Activated effector memory CD4-positive, alpha-beta T cell treated with Interleukin-2 at 50 U/mL for 16 hours (primary cell): ENCODE data around the gene CHKA.
A peak's percentile ranks its signal among the peaks of the same experiment; 100 is the strongest.

Experiments
- DNase-seq: peaks from one replicate; pipeline ENCODE4 v3.0.0-alpha.2; 2020

CHKA gene

DNA sequence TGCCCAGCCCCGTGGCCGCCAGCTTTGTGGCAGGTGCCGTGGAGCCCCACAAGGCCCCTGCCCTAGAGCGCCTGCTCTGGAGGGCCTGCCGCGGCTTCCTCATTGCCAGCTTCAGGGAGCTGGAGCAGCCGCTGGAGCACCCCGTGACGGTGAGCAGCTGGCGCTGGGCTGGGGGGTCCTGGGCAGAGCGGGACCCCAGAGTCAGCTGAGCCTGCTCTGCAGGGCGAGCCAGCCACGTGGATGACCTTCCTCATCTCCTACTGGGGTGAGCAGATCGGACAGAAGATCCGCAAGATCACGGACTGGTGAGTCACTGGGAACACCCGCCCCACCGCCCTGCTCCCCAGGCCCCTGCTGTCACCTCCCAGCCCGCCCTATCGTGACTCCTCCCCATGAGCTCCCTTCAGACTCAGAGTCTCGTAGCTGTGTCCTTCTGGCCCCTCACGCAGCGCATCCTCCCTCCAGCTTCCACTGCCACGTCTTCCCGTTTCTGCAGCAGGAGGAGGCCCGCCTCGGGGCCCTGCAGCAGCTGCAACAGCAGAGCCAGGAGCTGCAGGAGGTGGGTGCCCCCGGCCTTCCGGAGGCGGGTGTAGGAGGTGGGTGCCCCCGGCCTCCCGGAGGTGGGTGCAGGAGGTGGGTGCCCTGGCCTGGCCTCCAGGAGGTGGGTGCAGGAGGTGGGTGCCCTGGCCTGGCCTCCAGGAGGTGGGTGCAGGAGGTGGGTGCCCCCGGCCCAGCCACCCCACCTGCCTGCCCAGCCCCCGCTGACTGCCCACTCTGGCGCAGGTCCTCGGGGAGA is 77.6 kb downstream of the CHKA start:
- DNase-seq: no peak

DNA sequence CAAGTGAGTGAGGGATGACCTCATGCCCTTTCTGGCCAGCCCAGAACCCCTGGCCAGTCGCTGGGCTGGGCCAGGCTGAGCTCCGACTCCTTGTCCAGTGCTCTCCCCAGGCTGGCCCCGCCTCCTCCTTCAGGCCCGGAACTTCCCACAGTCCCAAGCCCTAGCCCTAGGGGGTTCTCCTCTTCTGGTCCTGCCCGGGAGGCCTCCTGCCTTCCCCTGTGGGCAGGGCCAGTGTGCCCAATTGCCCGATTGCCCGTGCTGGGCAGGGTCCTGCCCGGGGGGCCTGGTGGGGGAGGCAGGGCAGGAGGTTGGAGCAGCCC is 78.2 kb downstream of the CHKA start:
- no peak for DNase-seq

DNA sequence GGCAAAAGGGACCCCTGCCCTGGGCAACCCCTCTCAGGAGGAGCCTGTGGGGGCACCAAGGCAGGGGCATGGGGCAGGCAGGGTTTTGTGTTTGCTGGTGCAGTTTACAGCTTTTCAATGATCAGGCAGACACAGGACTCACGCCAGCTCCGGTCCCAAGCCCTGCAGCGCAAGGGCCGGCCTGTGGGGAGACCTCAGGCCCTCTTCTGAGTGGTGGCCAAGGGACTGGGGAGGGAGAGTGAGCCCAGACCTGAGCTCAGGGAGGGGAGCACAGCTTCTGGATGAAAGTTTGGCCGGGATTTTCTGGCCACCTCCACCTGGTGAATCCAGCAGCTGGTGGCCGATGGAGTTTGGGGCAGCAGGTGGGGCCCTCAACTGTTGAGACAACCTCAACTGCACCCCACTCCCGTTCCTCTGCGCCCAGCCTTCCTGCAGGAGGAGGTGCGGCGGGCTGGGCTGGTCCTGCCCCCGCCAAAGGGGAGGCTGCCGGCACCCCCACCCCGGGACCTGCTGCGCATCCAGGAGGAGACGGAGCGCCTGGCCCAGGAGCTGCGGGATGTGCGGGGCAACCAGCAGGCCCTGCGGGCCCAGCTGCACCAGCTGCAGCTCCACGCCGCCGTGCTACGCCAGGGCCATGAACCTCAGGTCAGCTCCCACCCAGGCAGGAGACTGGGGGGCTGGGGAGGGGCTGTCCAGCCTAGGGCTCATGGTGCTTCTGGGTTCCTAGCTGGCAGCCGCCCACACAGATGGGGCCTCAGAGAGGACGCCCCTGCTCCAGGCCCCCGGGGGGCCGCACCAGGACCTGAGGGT is 78.8 kb downstream of the CHKA start:
- DNase-seq: no peak

DNA sequence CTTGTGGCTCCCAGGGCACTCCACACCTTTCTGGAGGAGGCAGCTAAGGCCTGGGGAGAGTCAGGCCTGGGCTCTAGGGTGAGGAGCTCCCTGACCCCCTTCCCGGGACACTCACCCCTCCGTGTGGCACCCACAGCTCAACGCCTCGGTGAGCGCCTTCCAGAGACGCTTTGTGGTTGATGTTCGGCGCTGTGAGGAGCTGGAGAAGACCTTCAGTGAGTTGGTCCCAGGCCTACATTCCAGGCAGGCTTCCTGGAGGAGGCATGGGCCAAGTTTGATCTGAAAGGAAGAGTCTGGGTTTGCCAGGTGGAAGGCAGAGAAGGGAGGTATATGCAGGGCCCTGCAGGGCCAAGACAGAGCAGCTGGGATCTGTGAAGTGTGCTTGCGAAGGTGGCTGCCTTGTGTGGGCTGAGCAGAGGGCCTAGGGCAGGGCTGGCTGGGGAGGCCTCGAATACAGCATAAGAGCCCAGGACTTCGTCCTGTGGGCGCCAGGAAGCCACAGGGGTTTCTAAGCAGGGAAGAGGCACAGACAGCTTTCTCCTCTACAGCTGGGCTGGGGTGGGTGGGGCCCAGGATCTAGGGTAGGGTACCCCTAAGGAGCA is 79.5 kb downstream of the CHKA start:
- DNase-seq: no peak

DNA sequence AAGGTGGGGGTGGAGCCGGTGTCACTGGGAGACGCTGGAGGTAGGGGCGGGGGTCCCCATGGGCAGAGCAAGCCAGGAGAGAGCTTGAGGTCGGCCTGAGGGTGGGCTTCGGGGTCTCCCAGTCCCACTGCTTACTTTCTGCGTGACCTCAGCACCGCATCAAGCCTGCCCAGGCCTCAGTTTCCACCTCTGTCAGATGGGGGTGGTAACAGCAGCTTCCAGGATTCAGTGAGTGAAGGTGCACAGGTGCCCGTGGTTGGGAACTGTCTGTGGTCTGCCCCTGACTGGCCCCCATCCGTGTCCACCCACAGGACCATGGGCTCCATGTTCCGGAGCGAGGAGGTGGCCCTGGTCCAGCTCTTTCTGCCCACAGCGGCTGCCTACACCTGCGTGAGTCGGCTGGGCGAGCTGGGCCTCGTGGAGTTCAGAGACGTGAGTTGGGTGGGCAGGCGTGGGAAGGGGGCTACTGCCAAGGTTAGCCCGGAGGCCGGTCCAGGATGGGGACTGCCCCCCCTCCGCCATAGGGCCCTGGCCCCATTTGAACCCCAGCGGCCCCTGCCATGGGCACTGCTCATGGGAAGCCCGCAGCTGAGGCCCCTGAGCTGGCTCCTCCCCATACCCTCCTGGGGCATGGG is 80.1 kb downstream of the CHKA start:
- DNase-seq: no peak

DNA sequence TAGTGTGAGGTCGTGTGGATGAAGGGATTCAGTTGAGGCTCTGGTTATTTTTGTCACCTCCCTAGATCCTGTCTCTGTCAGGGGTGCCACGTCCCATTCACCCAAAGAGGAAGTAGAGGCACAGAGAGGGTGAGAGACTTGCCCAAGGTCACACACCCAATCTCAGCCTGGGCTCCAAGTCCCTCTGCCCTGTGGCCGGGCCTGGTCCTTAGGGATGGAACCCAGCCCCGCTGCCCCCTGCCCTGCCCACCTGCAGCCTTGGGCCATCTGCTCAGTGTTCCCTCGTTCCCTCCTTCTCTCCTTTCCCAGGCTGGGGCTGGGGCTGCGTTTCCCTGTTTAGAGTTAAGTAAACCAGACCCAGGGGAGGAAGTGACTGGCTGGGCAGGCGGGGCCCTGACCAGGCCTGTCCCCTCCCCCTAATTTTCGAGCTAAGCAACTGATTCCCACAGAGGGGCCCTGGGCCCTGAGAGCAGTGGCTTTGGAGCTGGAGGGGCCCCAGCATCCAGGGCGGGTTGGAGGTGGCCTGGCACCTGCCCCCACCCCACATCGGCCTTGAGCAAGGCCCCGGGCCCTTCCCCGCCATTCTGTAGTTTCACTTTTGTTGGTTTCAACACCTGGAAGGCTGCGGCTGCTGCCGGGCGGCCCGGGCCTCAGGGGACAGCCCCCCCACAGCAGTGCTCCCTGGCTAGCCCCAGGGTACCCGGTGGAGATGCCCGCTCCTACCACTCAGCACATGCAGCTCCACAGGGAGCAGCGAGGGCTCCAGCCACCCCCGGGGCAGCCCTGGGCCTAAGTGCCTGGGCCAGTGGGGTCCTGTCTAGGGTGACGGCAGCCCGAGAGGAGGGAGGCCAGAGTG is 80.9 kb downstream of the CHKA start:
- DNase-seq: peak; percentile 34

DNA sequence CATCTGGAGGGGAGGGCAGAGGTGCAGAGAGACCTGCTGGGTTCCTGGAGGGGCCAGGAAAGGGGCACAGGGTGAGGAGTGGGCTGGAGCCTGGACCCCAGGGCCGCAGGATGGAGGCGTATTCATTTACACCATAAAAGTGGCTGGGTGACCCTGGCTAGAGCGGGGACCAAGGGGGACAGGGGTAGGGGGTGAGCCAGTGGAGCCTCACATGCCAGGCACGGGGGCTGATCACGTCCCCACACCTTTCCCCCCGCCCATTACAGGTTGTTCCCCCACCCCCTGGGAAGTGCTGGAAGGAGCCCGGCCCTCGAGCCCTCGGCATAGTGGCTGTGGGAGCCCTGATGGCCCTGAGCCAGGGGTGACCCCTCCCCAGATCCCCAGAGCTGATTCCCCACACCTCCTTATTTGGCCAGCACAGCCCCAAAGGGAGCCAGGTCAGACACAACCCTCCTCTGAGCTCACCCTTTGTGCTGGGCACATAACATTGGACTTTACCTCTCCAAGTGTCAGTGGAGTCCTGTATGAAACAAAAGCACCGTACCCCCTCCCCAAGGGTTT is 81.6 kb downstream of the CHKA start:
- DNase-seq: no peak

DNA sequence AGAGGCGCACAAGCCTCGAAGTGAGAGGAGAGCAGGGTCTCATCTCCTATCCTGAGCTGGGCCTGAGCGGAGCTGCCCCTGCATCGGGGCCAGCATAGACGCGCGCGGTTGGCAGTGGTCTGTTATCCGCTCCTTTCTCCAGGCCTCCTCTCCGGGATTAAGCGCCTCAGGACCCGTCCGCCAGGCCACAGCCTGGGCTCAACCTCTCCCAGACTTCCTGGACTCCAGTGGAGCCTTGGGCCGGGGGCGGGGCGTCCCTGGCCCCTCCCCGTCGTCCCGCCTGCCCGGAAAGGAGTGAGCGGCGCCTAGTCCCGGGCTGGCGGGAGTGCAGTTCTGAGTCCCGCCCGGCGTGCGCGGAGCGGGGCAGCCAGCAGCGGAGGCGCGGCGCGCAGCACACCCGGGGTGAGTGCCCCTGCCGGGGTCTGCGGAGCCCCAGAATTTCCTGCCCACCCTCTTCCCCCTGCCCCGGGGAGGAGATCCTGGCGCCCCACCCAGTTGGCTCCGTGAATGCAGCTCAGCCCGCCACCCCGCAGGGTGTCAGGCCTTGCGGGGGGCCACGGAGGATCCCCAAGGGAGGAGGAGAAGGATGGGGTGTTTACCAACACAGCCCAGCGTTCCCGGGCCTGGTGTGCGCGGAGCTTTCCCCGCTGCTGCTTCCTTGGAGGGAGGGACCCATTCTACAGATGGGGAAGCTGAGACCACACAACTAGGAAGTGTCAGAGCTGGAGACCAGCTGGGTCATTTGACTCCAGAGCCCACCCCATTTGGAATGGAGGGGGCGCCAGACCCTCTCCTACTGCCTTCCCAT is 82.3 kb downstream of the CHKA start, which contains the start of gene TCIRG1:
TSS of gene TCIRG1 (plus strand) at position 308 of the 808 bp plus-strand sequence. CDS start 2,247 bp downstream, outside the sequence.
- peak; percentile 41 for DNase-seq

DNA sequence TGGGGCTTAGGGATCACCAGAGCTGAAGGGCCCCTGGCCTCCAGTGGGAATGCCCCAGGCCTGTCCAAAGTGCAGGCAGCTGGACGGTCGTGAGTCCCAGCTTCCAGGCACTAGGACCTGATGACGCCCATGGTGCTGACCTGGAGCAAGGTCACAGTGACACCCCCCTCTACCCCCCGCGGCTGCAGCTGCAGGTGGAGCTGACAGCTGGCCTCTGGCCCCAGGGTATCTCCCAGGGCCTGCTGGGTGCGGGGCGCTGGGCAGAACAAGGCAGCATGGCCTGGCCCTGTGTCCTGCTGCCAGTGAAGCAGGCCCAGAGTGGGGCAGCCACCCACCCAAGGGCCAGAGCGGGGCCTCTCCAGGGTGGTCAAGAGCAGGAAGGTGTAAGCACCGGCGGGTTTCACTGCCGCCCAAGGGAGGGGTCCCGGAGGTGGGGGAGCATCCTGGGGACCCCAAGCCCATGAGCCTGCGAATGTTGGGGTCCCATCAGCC is 82.9 kb downstream of the CHKA start:
- DNase-seq: no peak

DNA sequence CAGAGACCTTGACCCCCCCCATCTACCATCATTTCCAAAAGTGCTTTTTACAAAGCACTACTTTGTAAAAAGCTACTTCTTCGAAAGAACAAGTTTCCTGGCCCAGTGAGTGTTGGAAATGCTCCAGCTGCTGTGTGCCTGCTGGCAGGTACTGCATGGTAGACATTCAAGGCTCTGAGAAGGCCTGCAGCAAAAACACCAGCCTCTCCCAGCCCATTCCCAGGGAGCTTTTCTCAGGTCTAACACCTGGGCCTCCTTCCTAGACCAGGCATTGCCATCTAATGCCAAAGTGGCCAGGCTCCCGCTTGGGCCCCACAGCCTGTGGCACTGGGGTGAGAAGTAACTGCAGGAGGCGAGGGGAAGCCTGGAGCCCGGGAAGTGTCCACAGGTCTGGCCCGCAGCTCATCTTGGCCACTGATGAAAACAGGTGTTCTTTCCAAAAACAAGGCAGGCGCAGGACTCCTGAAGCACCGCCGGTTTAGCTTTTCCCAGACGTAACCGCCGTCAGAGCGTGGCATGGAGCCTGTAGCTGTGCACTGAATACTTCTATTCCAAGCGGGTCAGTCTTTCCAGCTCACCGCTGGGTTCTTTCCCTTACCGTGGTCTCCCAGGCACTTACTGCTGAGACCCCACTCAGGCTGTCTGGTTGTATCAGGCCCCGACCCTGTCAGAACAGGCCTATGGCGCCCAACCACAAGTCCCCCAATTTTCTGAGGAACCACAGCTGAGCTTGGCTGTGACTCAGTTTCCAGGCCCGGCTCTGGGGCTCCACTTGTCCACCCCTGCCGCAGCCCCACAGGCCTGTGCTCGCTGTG is 83.6 kb downstream of the CHKA start:
- no peak for DNase-seq

DNA sequence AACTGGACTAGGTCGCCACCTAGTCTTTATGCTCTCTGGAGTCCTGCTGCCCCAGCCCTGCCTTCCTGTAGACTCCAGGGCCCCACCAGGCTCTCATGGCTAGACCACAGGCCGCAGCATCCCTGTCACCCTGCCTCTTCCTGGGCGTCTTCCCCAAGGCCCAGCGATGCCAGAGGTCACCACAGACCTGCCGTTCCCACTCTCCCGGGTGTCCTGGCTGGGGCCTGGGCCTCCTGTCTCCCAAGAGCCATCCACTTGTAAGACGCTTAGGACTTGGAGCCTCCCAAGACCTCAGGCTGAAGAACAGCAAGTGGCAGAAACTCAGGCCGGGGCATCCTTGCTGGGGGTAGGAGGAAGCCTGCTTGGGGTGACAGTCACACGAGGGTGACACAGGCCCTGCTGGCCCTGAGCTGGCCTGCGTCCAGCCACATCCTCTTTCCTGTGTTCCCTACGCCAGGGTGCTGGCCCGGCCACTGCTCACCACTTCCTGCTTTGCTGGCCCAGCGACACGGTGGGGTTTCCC is 84.4 kb downstream of the CHKA start:
- peak; percentile 7 for DNase-seq

DNA sequence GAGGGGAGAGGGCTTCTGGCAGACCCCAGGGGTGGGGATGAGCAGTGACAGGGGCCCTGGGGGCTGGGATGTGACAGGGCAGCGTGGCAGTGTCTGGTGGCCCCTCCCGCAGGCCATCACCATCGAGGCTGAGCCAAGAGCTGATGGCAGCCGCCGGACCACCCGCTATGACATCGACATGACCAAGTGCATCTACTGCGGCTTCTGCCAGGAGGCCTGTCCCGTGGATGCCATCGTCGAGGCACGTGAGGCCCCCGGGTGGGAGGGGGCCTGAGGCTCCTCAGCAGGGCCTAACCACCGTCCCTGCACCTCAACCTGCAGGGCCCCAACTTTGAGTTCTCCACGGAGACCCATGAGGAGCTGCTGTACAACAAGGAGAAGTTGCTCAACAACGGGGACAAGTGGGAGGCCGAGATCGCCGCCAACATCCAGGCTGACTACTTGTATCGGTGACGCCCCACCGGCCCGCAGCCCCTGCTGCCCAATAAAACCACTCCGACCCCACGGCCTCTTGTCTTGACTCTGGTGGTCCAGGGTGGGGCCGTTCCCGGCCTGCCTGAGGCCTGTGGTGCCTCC is 85.0 kb downstream of the CHKA start:
- DNase-seq: no peak

DNA sequence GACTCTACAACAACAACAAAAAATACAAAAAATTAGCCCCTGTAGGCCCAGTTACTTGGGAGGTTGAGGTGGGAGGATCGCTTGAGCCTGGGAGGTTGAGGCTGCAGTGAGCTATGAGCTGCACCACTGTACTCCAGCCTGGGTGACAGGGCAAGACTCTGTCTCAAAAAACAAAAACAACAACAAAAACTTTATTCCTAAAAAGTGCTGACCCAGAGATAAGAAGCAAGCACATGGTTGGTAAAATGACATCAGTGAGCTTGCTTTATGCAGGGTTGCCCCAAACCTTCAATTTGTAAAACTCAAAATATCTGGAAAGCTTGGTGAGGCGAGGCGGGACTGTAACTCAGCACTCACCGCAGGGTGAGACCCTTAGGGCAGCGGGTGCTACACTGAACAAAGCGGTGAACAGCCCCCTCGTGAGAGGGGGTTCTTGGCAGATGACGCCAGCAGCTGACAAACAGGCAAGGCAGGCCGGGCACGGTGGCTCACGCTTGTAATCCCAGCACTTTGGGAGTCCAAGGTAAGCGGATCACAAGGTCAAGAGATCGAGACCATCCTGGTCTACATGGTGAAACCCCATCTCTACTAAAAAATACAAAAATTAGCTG is 85.8 kb downstream of the CHKA start:
- no peak for DNase-seq

DNA sequence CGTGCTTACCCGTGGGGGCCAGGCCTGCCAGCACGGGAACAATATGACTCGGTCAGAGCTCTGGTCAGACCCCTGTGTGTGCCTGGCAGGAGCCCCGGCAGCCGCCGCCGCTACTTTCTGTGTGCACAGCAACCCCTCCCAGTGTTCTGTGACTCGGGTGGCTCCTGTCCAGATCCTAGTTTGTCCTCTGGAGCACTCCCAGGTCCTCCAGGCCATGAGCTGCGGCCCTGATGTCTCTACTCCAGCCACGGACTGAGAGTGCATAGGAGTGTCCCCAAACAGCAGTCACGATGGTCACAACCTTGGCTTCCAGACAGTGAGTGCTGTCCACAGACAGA is 87.5 kb downstream of the CHKA start:
- no peak for DNase-seq

DNA sequence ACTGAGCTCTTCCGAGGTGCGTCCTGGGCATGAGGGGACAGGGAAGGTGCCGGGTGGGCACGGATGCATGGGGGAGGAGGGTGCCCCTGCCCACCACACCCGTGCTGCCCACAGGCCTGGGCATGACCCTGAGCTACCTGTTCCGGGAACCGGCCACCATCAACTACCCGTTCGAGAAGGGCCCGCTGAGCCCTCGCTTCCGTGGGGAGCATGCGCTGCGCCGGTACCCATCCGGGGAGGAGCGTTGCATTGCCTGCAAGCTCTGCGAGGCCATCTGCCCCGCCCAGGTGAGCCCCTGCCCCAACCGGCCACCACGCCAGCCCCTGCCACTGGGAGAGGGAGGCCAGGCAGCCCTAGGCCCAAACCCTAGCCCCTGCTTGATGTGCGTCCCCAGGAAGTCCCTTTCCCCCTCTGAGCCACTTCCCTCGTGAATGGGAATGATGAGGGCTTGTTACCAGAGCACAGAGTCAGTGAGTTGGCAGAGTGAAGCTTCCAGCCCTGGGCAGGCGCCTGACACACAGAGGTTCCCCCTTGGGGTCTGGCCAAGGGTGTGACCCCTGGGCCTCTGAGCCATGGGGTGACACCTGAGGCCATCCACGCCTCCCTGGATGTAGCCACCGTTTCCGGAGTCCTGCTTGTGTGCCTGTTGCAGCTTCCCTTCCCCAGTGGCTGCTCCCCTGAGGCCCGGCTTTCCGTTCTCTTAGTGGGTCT is 88.0 kb downstream of the CHKA start:
- DNase-seq: no peak

DNA sequence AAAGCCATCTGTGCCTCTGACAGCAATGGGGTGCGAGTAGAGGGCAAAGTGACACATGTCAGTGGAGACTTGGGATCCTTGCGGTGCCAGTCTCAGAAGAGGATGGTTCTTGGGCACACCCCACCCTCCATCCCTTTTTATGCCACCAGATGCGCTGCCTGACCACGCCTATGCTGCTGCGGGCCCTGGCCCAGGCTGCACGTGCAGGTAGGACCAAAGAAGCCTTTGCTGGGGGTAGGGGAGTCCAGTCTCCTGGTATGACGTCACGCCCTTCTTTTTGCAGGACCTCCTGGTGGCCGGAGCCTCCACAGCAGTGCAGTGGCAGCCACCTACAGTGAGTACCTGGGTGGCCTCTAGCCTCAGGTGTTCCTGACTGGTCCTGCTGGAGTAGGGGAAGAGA is 89.2 kb downstream of the CHKA start:
- DNase-seq: no peak

DNA sequence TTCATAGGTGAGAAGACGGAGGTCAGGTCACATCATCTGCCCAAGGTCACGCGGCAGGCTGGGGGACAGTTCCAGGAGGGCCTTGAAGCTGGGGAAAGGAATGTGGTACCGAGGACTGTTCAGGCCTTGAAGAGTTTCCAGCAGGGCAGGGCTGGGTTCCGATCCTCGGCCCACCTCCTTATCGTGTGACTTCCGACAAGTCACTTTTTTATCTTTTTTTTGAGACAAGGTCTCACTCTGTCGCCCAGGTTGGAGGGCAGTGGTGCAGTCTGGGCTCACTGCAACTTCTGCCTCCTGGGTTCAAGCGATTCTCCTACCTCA is 90.1 kb downstream of the CHKA start:
- no peak for DNase-seq

DNA sequence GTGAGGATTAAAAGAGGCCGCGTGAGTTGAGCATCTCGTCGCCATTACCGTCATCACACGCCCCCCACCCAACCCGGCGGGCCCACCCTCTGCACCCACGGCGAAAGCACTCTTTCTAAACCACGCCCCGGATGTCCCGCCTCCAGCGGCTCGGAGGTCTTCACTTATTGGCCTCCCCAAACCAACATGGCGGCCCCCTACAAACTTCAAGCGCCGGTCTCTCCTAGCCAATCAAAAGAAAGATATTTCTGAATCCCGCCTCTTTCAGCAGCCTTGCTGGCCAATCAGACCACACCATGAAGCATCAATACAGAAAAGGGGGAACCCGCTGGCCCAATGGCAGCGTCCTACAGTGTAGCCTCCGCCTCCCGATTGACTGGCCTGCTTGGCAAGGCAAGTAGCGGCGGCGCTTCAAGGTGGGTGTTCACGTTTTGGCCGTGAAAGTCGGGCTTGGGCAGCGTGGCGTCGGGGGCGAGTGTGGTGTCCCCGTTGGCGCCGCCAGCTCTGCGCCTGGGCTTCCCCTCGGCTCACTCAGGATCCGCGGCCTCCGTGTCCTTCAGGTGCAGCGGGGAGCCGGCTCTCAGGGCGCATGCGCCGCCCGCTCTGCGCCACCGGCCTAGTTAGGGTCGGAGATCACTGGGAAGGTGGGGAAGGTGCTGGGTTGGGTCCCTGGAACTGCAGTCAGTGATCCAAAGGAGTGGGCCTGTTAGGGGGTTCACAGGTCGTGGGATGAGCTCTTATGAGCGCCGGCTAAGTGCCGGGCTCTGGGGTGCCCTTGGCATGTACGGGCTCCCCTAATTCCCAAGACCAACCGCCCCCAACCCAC is 90.7 kb downstream of the CHKA start, which contains the start of gene NDUFS8:
TSS of gene NDUFS8 (plus strand) at position 364 of the 826 bp plus-strand sequence. CDS start 1,471 bp downstream, outside the sequence.
- DNase-seq: peak; percentile 95
